Body of pancreas (tissue), 4 donors: Measurements from ENCODE around the gene CD48. TPM values are rescaled to one million over a fixed set of nuclear protein-coding genes. Genes with fewer than 3 reads are reported as not detected.

Experiments
- ATAC-seq: fragments of 150-250 bp; one replicate; pipeline ENCODE4 v1.9.1; 2016
- DNase-seq, 4 donors: peaks; one replicate each; pipeline ENCODE4 v3.0.0-alpha.2; 2019
- H3K27ac ChIP-seq, 4 donors: fragments of 200-600 bp; sonication (generic); 1 replicate in 3 of 4; 2 replicates in 1 of 4; pipeline versions ENCODE4 v1.5.1 to v1.6.1; 2016 to 2019; ENCODE audit warnings: mild to moderate bottlenecking in 1 of 4, mixed read lengths in 1 of 4, moderate library complexity in 1 of 4
- H3K27me3 ChIP-seq, 2 donors: fragments of 200-600 bp; sonication (generic); one replicate each; pipeline ENCODE4 v1.6.0; 2016; ENCODE audit warnings: mild to moderate bottlenecking in 1 of 2
- H3K36me3 ChIP-seq, 2 donors: fragments of 200-600 bp; sonication (generic); replicated peaks in 1 of 2; 2 replicates each; pipeline ENCODE4 v1.5.1; 2016; ENCODE audit warnings: low read depth in 2 of 2; ENCODE audit not compliant: insufficient read depth in 1 of 2
- H3K4me1 ChIP-seq: fragments of 200-600 bp; sonication (generic); one replicate; pipeline ENCODE4 v1.6.0; 2016
- H3K4me3 ChIP-seq, 2 donors: fragments of 200-600 bp; sonication (generic); 1 replicate in 1 of 2; 2 replicates in 1 of 2; pipeline ENCODE4 v1.5.1; 2016 to 2019
- H3K9me3 ChIP-seq, 3 donors: fragments of 200-600 bp; sonication (generic); 1 replicate in 2 of 3; 2 replicates in 1 of 3; pipeline ENCODE4 v1.5.1; 2016
- POLR2A ChIP-seq, 3 donors: fragments of 450-650 bp; IDR thresholded peaks; one replicate each; pipeline ENCODE4 v1.6.1; 2016; ENCODE audit warnings: antibody characterized with exemption in 3 of 3, mild to moderate bottlenecking in 2 of 3
- WGBS, 2 donors: methylation state at CpG; one replicate each; pipeline ENCODE4 v1.1.5; 2017; 5-methylcytosine and 5-hydroxymethylcytosine counted together
- intact Hi-C: fragments of 100-400 bp; cut with DNase I; formaldehyde crosslinking; loops from one replicate; pipeline ENCODE4 v1.15.1; 2023
- total RNA-seq, 2 donors: library from RNA; depleted of rRNA; stranded (reverse); fragments of >200 nt; gene quantifications; one replicate each; pipeline ENCODE4 v1.1.0, GENCODE V29; 2016
- TF ChIP-seq, protein P1 (sequence below), 7 experiments: fragments of 450-650 bp in 4 of 7; fragments of 200-600 bp in 3 of 7; sonication (generic) in 3 of 7; IDR thresholded peaks; one replicate each; pipeline ENCODE4 v1.5.1; 2016 to 2019; ENCODE audit warnings: antibody characterized with exemption in 7 of 7

Gene CD48, protein sequence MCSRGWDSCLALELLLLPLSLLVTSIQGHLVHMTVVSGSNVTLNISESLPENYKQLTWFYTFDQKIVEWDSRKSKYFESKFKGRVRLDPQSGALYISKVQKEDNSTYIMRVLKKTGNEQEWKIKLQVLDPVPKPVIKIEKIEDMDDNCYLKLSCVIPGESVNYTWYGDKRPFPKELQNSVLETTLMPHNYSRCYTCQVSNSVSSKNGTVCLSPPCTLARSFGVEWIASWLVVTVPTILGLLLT
- 1 to 10 TPM; 2.3 to 5.7 TPM for total RNA-seq

- TF ChIP-seq, protein P1, sequence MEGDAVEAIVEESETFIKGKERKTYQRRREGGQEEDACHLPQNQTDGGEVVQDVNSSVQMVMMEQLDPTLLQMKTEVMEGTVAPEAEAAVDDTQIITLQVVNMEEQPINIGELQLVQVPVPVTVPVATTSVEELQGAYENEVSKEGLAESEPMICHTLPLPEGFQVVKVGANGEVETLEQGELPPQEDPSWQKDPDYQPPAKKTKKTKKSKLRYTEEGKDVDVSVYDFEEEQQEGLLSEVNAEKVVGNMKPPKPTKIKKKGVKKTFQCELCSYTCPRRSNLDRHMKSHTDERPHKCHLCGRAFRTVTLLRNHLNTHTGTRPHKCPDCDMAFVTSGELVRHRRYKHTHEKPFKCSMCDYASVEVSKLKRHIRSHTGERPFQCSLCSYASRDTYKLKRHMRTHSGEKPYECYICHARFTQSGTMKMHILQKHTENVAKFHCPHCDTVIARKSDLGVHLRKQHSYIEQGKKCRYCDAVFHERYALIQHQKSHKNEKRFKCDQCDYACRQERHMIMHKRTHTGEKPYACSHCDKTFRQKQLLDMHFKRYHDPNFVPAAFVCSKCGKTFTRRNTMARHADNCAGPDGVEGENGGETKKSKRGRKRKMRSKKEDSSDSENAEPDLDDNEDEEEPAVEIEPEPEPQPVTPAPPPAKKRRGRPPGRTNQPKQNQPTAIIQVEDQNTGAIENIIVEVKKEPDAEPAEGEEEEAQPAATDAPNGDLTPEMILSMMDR (IDR thresholded peaks at IDR 0.05): no peak
- no peak for TF ChIP-seq POLR2A (IDR thresholded peaks at IDR 0.05)
- Histone ChIP-seq H3K27me3 (no peaks in the 10 kb centered on the region), H3K4me3 (no peak within 1 kb of the TSS), H3K36me3 (no peaks in the 10 kb centered on the region), H3K4me1 (no peaks in the 10 kb centered on the region), H3K27ac (peak within 1 kb of the TSS in 1 of 4 donors; percentile 27), H3K9me3 (no peaks in the 10 kb centered on the region)
- intact Hi-C loops: no loop called here
- no peak for ATAC-seq
- 49 to 61% methylated on average over 9 of the region's 9 CpGs for WGBS, 2 donors
- peak in 1 of 4 donors; percentile 11 for DNase-seq
Measured at GRCh38 chr1:160711602-160712311, at the start of gene CD48. TSS of gene CD48 (minus strand) at chr1:160711822. CDS start at chr1:160711763, 59 bp downstream.

DNA sequence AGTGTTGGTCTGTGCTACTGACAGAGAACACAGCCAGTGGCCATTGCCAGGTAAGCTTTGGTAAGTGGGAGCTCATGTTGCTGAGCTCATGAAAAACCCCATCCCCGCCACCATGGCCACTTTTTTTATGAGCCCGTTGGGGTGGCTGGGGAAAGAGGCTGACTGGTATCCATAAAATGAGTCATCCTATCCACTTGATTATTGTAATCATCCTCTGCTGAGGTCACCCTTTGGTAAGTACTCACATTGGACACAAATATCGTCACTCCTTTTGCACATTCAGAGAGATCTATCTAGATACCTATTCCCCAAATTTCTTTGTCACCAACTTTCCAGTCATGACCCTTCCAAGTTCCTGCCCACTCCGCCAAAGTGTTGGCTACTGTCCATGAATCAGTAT, 49.4 kb upstream of the CD48 start:
- no peak overlapping the region for H3K4me3 ChIP-seq
- no peaks in the 10 kb centered on the region for H3K27me3 ChIP-seq
- WGBS, 2 donors: 82 to 92% methylated on average over 4 of the region's 4 CpGs
- ATAC-seq: no peak
- no peaks in the 10 kb centered on the region for H3K9me3 ChIP-seq
- no peak overlapping the region for H3K27ac ChIP-seq
- no peaks in the 10 kb centered on the region for H3K4me1 ChIP-seq
- no peak for DNase-seq
- no peaks in the 10 kb centered on the region for H3K36me3 ChIP-seq
- intact Hi-C loops: no loop called here
- TF ChIP-seq, protein P1 (IDR thresholded peaks at IDR 0.05): no peak
- no peak for TF ChIP-seq POLR2A (IDR thresholded peaks at IDR 0.05)

DNA sequence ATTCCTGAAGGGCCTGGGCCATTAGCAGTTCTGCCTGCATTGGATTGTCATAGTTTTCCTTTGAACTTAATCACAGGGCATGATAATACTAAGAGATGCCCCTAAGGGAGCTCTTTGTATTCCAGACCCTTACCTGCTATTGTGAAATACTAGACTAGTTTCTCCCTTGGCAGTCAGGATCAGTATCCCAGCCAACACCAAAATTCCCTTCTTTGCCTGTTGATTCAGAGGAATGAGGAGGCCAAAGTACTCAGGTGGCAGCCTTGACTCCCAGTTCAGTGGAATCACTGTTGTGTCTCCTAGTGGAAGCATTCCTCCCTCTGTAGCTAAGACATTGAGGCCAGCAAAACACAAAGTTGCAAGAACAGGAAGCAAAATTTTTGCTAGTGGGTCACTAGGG, 48.1 kb upstream of the CD48 start:
- intact Hi-C loops: no loop called here
- DNase-seq (no peak), ATAC-seq (no peak)
- Histone ChIP-seq H3K4me3 (no peak overlapping the region), H3K36me3 (no peaks in the 10 kb centered on the region), H3K27ac (no peak overlapping the region), H3K4me1 (no peaks in the 10 kb centered on the region), H3K27me3 (no peaks in the 10 kb centered on the region), H3K9me3 (no peaks in the 10 kb centered on the region)
- TF ChIP-seq, protein P1 (IDR thresholded peaks at IDR 0.05): no peak
- TF ChIP-seq POLR2A (IDR thresholded peaks at IDR 0.05): no peak

DNA sequence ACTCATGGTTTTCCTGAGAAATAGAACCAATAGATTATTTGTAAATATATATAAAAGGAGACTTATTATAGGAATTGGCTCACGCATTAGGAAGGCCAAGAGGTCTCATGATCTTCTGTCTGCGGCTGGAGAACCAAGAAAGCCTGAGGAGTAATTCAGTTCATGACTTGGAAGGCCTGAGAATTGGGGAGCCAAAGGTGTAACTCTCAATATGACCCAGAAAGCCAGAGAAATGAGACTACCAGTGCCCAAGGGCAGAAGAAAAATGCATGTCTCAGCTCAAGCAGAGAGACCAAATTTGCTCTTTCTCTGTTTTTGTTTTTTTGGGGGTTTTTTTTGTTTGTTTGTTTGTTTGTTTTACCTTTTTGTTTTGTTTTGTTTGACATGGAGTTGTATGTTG, 46.9 kb upstream of the CD48 start:
- Histone ChIP-seq H3K4me3 (no peak overlapping the region), H3K27me3 (no peaks in the 10 kb centered on the region), H3K9me3 (no peaks in the 10 kb centered on the region), H3K36me3 (no peaks in the 10 kb centered on the region), H3K4me1 (no peaks in the 10 kb centered on the region), H3K27ac (no peak overlapping the region)
- ATAC-seq (no peak), DNase-seq (no peak)
- TF ChIP-seq, protein P1 (IDR thresholded peaks at IDR 0.05): no peak
- no peak for TF ChIP-seq POLR2A (IDR thresholded peaks at IDR 0.05)
- WGBS, 2 donors: 79 to 91% methylated on average over 2 of the region's 2 CpGs
- intact Hi-C loops: no loop called here

DNA sequence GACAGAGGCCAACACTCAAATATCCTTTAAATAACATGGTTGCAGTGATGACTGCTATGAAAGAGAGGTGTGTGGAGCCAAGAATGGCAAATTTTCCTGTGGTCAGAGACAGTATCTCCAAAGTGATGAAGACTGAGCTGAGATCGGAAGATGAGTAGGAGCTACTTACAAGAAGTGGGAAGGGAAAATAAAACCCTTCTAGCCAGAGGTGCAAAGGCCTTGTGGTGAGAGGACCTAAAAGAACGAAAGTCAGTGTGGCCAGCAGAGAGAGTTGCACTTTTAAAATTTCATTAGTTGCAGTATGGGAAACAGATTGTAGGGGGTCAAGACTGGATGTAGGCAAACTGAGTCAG, 45.2 kb upstream of the CD48 start:
- ATAC-seq: no peak
- no peaks in the 10 kb centered on the region for H3K36me3 ChIP-seq
- TF ChIP-seq, protein P1 (IDR thresholded peaks at IDR 0.05): no peak
- no peak for TF ChIP-seq POLR2A (IDR thresholded peaks at IDR 0.05)
- H3K4me3 ChIP-seq: no peak overlapping the region
- no peaks in the 10 kb centered on the region for H3K27me3 ChIP-seq
- no peaks in the 10 kb centered on the region for H3K4me1 ChIP-seq
- H3K9me3 ChIP-seq: no peaks in the 10 kb centered on the region
- 84 to 85% methylated on average over 2 of the region's 2 CpGs for WGBS, 2 donors
- DNase-seq: no peak
- intact Hi-C loops: no loop called here
- no peak overlapping the region for H3K27ac ChIP-seq
